Body of pancreas (tissue), 4 donors: ENCODE results near the gene TBPL2.

Source experiments
- POLR2A ChIP-seq, 3 donors: fragments of 450-650 bp; IDR thresholded peaks; one replicate each; pipeline ENCODE4 v1.6.1; 2016; ENCODE audit warnings: antibody characterized with exemption in 3 of 3, mild to moderate bottlenecking in 2 of 3
- TF ChIP-seq, protein P1 (sequence below), 7 experiments: fragments of 450-650 bp in 4 of 7; fragments of 200-600 bp in 3 of 7; sonication (generic) in 3 of 7; IDR thresholded peaks; one replicate each; pipeline ENCODE4 v1.5.1; 2016 to 2019; ENCODE audit warnings: antibody characterized with exemption in 7 of 7

DNA sequence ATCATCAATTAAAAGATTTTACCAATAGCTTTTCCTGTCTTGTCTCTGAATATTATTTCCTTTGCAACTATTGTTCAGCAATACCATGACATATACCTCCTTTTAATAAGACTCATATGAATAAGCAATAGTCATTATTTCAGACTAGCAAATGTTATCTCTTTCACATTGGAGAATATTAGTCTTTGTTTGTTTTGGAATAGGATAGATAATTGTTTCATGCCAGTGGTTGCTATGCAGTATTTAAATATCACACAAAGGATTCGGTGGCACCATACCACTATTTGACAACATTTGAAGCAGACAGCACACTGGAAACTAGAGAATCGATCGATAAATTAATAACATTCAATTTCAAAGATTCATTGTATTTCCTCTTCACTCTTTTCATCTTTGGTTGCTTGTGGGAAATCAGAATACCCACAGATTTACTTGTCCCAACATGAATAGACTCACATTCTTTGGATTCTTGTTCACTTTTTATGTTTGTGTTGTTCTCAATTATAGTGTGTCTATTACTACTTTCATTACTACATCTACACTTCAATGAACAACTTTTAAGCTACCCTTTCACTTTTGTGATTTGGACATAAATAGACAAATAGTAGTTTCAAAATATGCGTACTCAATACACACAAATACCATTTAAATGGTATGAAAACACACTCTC lies 42.7 kb upstream of the TBPL2 start:
- no peak for TF ChIP-seq POLR2A (IDR thresholded peaks at IDR 0.05)
- TF ChIP-seq, protein P1, sequence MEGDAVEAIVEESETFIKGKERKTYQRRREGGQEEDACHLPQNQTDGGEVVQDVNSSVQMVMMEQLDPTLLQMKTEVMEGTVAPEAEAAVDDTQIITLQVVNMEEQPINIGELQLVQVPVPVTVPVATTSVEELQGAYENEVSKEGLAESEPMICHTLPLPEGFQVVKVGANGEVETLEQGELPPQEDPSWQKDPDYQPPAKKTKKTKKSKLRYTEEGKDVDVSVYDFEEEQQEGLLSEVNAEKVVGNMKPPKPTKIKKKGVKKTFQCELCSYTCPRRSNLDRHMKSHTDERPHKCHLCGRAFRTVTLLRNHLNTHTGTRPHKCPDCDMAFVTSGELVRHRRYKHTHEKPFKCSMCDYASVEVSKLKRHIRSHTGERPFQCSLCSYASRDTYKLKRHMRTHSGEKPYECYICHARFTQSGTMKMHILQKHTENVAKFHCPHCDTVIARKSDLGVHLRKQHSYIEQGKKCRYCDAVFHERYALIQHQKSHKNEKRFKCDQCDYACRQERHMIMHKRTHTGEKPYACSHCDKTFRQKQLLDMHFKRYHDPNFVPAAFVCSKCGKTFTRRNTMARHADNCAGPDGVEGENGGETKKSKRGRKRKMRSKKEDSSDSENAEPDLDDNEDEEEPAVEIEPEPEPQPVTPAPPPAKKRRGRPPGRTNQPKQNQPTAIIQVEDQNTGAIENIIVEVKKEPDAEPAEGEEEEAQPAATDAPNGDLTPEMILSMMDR (IDR thresholded peaks at IDR 0.05) = no peak
